ENCODE results near the gene NPPB. TPM values are rescaled to one million over a fixed set of nuclear protein-coding genes. Genes with fewer than 3 reads are reported as not detected.

NPPB gene
- total RNA-seq, 2 experiments from 2014 or later: not detected

DNA sequence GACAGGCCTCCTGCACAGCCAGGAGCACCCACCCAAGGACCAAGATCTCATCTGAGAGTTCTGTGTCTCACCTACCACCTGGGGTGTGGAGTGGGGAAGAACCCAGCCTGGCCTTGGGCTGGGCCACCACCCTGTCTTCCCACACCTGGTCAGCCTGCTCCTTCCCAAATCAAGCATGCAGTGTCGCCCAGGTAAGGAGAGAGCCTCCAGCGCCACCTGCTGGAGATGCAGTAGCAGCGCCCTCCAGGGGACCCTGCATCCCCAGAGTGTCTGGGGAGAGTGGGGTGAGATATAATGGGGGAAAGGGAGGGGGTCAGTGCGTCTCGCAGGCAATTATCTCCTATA lies 35.1 kb upstream of the NPPB start:
- Mint-ChIP-seq H3K9me3 (no peaks in the 10 kb centered on the region), H3K4me3 (no peak overlapping the region), H3K36me3 (ENCODE audit: low read depth) (no peaks in the 10 kb centered on the region), H3K27ac (no peak overlapping the region), H3K27me3 (ENCODE audit: low read depth) (peaks cover 25% of the 10 kb centered on the region), H3K4me1 (ENCODE audit: low read depth) (no peaks in the 10 kb centered on the region)
- peak; percentile 82 for DNase-seq
- CTCF ChIA-PET: interaction anchor here (0.8 to 2.2 kb wide), 3 partner anchors 11 to 55 kb away, joined by 3 to 7 read pairs (median 4); no protein-coding TSS in a partner anchor
- intact Hi-C loops (cut with micrococcal nuclease): loop anchor here (1.0 to 5.0 kb wide), 2 partner anchors 56 to 242 kb away; partner anchors contain the start of genes FBXO2 and FBXO44

DNA sequence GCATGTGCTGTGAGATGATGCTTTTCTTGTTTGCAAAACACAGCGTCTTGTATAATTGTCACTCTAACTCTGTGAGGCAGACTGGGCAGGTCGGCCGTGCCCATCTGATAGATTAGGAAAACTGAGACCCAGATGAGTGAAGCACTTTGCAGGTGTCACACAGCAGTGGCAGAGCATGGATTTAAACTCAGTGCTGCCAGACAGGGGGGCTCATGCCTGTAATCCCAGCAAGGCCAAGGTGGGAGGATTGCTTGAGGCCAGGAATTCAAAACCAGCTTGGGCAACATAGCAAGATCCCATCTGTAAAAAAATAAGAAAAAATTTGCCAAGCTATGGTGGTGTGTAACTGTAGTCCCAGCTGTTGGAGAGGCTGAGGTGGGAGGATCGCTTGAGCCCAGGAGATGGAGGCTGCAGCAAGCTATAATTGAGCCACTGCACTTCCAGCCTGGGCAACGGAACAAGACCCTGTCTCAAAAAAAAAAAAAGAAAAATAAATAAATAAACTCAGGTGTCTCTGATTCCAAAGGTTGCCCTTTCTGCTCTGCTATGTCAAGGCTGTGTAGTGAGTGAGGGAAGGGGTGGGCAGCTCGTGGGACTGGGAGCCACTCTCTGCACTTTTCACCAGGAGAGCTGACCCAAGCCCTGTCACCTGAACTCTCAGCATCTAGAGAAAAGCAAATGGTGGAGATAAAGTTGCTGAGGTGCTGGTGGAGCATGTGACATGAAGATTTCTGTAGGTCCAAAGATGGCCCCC lies 32.9 kb upstream of the NPPB start:
- Mint-ChIP-seq H3K4me1 (ENCODE audit: low read depth) (no peaks in the 10 kb centered on the region), H3K36me3 (ENCODE audit: low read depth) (no peaks in the 10 kb centered on the region), H3K27me3 (ENCODE audit: low read depth) (peaks cover 13% of the 10 kb centered on the region), H3K4me3 (no peak overlapping the region), H3K9me3 (no peaks in the 10 kb centered on the region), H3K27ac (no peak overlapping the region)
- CTCF ChIA-PET: interaction anchor here (0.6 to 2.2 kb wide), 7 partner anchors 9 to 675 kb away, joined by 3 to 7 read pairs (median 5); no protein-coding TSS in a partner anchor
- no peak for DNase-seq
- intact Hi-C loops (cut with micrococcal nuclease): loop anchor here (5.0 kb wide), 1 partner anchor 239 kb away; the partner anchor contains the start of genes FBXO2 and FBXO44

DNA sequence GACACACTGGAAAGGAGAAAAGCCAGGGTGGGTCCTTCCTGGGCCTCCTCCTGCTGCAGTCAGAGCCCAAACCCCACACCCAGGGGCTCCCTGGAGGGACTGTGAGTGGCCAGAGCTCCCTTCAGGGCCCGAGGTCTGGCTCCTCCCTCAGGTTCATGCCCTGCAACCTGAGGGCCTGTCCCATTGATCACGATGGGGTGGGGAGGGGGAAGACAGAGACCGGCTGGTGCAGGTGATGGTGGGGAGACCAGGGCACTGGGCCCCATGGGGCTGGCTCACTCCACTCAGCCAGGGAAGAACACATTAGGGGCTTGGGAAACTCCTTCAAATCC lies 30.1 kb upstream of the NPPB start:
- DNase-seq: no peak
- Mint-ChIP-seq H3K9me3 (no peaks in the 10 kb centered on the region), H3K27ac (no peak overlapping the region), H3K4me1 (ENCODE audit: low read depth) (no peaks in the 10 kb centered on the region), H3K27me3 (ENCODE audit: low read depth) (peaks cover under 1% of the 10 kb centered on the region), H3K36me3 (ENCODE audit: low read depth) (no peaks in the 10 kb centered on the region), H3K4me3 (no peak overlapping the region)
- CTCF ChIA-PET: no interaction called here
- intact Hi-C loops (cut with micrococcal nuclease): no loop called here

DNA sequence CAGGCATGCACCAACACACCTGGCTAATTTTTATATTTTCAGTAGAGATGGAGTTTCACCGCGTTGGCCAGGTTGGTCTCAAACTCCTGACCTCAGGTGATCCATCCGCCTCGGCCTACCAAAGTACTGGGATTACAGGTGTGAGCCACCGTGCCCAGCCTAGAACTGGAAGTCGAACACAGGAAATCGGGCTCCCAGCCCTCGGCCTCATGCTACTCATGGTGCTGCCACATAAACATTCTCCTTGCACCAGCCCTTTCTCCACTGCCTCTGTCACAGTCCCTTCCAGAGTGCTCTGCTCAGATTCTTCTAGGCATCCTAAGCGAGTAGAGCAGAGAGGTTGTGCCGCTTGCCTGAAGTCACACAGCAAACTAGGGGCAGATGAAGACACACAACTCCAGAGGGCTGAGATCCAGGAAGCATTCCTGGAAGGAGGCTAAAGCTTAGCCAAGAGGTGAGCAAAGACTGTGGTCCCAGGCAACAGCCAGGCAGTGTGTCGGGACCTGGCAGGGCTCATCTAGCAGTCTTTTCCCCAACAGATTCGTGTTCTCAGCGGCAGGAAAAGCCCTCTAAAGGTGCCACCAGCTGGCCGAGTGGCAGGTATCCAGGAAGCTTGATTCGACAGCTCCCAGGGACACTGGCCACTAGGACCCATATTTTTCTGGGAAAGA lies 29.6 kb upstream of the NPPB start:
- Mint-ChIP-seq H3K4me1 (ENCODE audit: low read depth) (no peaks in the 10 kb centered on the region), H3K27me3 (ENCODE audit: low read depth) (no peaks in the 10 kb centered on the region), H3K9me3 (no peaks in the 10 kb centered on the region), H3K27ac (no peak overlapping the region), H3K4me3 (no peak overlapping the region), H3K36me3 (ENCODE audit: low read depth) (no peaks in the 10 kb centered on the region)
- no peak for DNase-seq
- intact Hi-C loops (cut with micrococcal nuclease): no loop called here
- CTCF ChIA-PET: no interaction called here

GRCh38 chr1:11887666-11888007 lies 28.9 kb upstream of the NPPB start:
- CTCF ChIA-PET: interaction anchor here (0.8 kb wide), 1 partner anchor 51 kb away, joined by 4 read pairs; no protein-coding TSS in a partner anchor

DNA sequence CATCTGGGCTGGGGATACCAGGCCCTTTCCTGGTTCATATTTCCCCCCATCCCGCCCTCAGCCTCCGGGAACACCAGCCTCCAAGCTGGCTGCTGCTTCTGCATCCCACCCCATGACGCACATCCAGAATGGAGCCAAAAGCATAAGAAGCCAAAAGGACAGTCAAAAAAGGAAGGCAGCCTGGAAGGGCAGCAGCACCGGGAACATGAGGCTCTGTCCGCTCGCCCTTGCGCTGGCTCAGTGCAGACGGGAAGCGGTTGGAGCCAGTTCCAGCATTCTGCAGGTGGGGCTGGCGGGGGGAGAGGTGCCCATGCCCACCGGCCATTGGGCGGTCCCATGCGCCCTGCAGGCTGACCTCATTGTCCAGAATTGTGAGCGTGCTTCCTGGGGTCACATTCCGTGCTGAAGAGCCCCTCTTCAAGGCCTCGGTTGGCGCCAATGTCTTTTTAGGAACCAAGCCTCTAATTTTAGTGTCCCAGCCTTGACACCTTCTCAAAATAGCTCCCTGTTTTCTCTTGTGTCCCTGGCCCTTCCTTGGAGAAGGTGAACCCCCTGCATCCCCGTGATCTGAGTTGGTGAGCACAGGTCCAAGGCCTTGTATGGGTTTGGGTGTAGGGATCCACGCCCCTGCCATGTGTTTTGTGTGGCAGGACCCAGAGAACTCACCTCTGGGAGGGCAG lies 28.4 kb upstream of the NPPB start:
- CTCF ChIA-PET: interaction anchor here (0.8 kb wide), 1 partner anchor 51 kb away, joined by 4 read pairs; no protein-coding TSS in a partner anchor

More at GRCh38 chr1:11887666-11888007, 28.9 kb upstream of the NPPB start:
- no peaks in the 10 kb centered on the region for H3K36me3 Mint-ChIP-seq (ENCODE audit: low read depth)
- no peaks in the 10 kb centered on the region for H3K9me3 Mint-ChIP-seq
- no peaks in the 10 kb centered on the region for H3K27me3 Mint-ChIP-seq (ENCODE audit: low read depth)
- H3K4me3 Mint-ChIP-seq: no peak overlapping the region
- no peaks in the 10 kb centered on the region for H3K4me1 Mint-ChIP-seq (ENCODE audit: low read depth)
- DNase-seq: no peak
- H3K27ac Mint-ChIP-seq: no peak overlapping the region
- intact Hi-C loops (cut with micrococcal nuclease): no loop called here

GRCh38 chr1:11885916-11886315 lies 27.2 kb upstream of the NPPB start:
- Mint-ChIP-seq H3K4me1 (ENCODE audit: low read depth) (no peaks in the 10 kb centered on the region), H3K27me3 (ENCODE audit: low read depth) (no peaks in the 10 kb centered on the region), H3K4me3 (no peak overlapping the region), H3K27ac (no peak overlapping the region), H3K36me3 (ENCODE audit: low read depth) (no peaks in the 10 kb centered on the region), H3K9me3 (no peaks in the 10 kb centered on the region)
- DNase-seq: no peak
- CTCF ChIA-PET: no interaction called here
- intact Hi-C loops (cut with micrococcal nuclease): no loop called here

More for the DNA sequence above, 28.4 kb upstream of the NPPB start:
- H3K4me1 Mint-ChIP-seq (ENCODE audit: low read depth): no peaks in the 10 kb centered on the region
- intact Hi-C loops (cut with micrococcal nuclease): no loop called here
- H3K27me3 Mint-ChIP-seq (ENCODE audit: low read depth): no peaks in the 10 kb centered on the region
- H3K36me3 Mint-ChIP-seq (ENCODE audit: low read depth): no peaks in the 10 kb centered on the region
- H3K9me3 Mint-ChIP-seq: no peaks in the 10 kb centered on the region
- H3K4me3 Mint-ChIP-seq: no peak overlapping the region
- DNase-seq: no peak
- H3K27ac Mint-ChIP-seq: no peak overlapping the region

- no peak overlapping the region for H3K27ac Mint-ChIP-seq
- H3K9me3 Mint-ChIP-seq: no peaks in the 10 kb centered on the region
- H3K4me1 Mint-ChIP-seq (ENCODE audit: low read depth): no peaks in the 10 kb centered on the region
- no peaks in the 10 kb centered on the region for H3K27me3 Mint-ChIP-seq (ENCODE audit: low read depth)
- DNase-seq: no peak
- CTCF ChIA-PET: interaction anchor here (0.6 to 1.6 kb wide), 4 partner anchors 10 to 824 kb away, joined by 3 to 7 read pairs (median 3); no protein-coding TSS in a partner anchor
- no peaks in the 10 kb centered on the region for H3K36me3 Mint-ChIP-seq (ENCODE audit: low read depth)
- intact Hi-C loops (cut with micrococcal nuclease): no loop called here
- no peak overlapping the region for H3K4me3 Mint-ChIP-seq
Observed at GRCh38 chr1:11882814-11883538, 24.2 kb upstream of the NPPB start.

GRCh38 chr1:11881749-11882441 lies 23.1 kb upstream of the NPPB start:
- no peaks in the 10 kb centered on the region for H3K36me3 Mint-ChIP-seq (ENCODE audit: low read depth)
- CTCF ChIA-PET: interaction anchor here (0.6 to 1.6 kb wide), 2 partner anchors 11 to 37 kb away, joined by 3 to 7 read pairs; no protein-coding TSS in a partner anchor
- H3K27ac Mint-ChIP-seq: no peak overlapping the region
- no peak overlapping the region for H3K4me3 Mint-ChIP-seq
- intact Hi-C loops (cut with micrococcal nuclease): no loop called here
- no peaks in the 10 kb centered on the region for H3K9me3 Mint-ChIP-seq
- no peaks in the 10 kb centered on the region for H3K4me1 Mint-ChIP-seq (ENCODE audit: low read depth)
- no peaks in the 10 kb centered on the region for H3K27me3 Mint-ChIP-seq (ENCODE audit: low read depth)
- no peak for DNase-seq

DNA sequence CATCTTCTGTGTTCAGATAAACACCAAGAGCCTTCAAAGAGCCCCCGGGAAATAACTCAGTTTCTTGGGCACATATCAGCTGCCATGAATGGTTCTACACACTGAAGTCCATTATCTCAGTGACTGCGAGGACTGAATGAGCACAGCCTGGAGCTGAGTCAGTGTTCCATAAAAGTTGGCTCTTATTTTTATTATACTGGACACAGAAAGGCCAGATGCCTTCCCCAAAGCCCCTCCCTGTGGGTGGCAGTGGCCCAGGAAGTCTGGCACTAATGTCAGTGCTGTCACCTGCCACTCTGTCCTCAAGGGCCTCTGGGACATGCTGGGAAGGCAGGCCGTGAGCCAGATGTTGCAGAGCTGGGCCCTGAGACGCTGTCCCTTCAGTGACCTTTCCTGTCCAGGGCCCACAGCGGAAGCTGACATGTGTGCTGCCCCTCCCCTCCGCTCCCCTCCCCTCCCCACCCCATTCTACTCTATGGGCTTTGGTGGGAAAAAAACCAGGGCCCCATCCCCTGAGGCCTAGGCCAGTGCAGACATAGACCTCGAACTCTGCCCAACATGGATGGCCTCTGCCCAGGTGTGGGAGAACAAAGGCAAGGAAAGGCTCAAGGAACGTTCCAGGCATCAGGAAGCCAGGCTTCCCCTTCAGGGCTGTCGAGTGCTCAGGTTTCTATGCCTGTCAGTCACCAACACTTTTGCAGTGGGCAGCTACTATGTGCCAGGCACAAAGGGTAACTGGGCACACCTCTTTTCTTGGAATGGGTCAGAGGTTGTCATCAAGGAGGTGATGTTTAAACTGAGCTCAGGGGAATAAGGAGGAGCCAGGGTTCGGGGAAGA lies 22.4 kb upstream of the NPPB start:
- H3K36me3 Mint-ChIP-seq (ENCODE audit: low read depth): no peaks in the 10 kb centered on the region
- CTCF ChIA-PET: no interaction called here
- H3K27ac Mint-ChIP-seq: no peak overlapping the region
- no peak overlapping the region for H3K4me3 Mint-ChIP-seq
- no peaks in the 10 kb centered on the region for H3K4me1 Mint-ChIP-seq (ENCODE audit: low read depth)
- peaks cover 4% of the 10 kb centered on the region for H3K27me3 Mint-ChIP-seq (ENCODE audit: low read depth)
- intact Hi-C loops (cut with micrococcal nuclease): no loop called here
- no peak for DNase-seq
- H3K9me3 Mint-ChIP-seq: no peaks in the 10 kb centered on the region

DNA sequence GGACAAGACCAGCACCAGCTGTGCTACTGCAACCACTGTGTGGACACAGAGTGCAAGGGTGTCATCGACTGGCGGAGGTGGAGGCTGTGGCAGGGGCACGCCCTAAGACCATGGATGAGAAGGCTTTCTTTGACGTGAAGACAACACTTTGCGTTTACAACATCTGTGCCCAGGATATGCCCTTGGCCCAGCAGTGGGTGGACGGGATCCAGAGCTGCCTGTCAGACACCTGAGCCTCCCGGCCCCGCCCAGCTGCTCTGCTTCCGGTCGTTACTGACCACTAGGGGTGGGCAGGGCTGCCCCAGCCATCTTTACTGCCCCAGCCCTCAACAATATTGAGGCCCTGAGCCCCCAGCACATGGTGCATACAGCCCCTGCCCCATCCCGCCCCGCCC lies 21.4 kb upstream of the NPPB start:
- no peak for DNase-seq
- no peak overlapping the region for H3K27ac Mint-ChIP-seq
- H3K9me3 Mint-ChIP-seq: no peaks in the 10 kb centered on the region
- no peak overlapping the region for H3K4me3 Mint-ChIP-seq
- intact Hi-C loops (cut with micrococcal nuclease): no loop called here
- CTCF ChIA-PET: no interaction called here
- H3K27me3 Mint-ChIP-seq (ENCODE audit: low read depth): peaks cover 4% of the 10 kb centered on the region
- H3K36me3 Mint-ChIP-seq (ENCODE audit: low read depth): no peaks in the 10 kb centered on the region
- H3K4me1 Mint-ChIP-seq (ENCODE audit: low read depth): no peaks in the 10 kb centered on the region

Measured in activated naive CD4-positive, alpha-beta T cell treated with anti-CD3 and anti-CD28 coated beads for 36 hours (primary cell).